Measurements from ENCODE around the gene ABHD14A.

The ABHD14A gene

GRCh38 chr3:52013802-52014598 lies 39.1 kb downstream of the ABHD14A start:
- in situ Hi-C loops (cut with HindIII; ENCODE audit: low sequenced_read_pairs), result loop anchor here (5.0 kb wide), 1 partner anchor 93 kb away; no protein-coding TSS in a partner anchor

GRCh38 chr3:52014613-52015012 lies 39.7 kb downstream of the ABHD14A start:
- in situ Hi-C loops (cut with HindIII; ENCODE audit: low sequenced_read_pairs), result loop anchor here (5.0 kb wide), 1 partner anchor 93 kb away; no protein-coding TSS in a partner anchor

GRCh38 chr3:52015438-52016228 lies 40.8 kb downstream of the ABHD14A start:
- in situ Hi-C loops (cut with HindIII; ENCODE audit: low sequenced_read_pairs), result no loop called here

DNA sequence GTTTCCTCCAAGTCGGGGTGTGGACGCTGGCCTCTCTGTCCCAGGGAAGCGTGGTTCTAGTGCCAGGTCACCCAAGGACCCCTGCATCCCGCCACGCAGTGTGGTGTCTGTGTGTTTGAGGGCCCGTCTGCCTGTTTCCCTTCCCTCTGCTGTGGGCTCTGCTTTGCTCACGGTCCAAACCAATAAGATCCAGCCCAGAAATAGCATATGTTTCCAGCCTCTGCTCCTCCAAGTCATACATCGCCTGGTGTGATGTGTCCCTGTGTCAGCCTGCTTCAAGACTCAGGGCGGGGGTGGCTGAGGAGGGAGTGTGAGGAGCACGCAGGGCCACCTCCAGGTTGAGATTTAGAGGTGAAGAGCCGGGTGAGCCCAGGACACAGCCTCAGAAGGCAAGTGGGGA lies 42.7 kb downstream of the ABHD14A start:
- in situ Hi-C loops (cut with HindIII; ENCODE audit: low sequenced_read_pairs), result no loop called here

GRCh38 chr3:52018319-52019000 lies 43.6 kb downstream of the ABHD14A start:
- in situ Hi-C loops (cut with HindIII; ENCODE audit: low sequenced_read_pairs), result no loop called here

GRCh38 chr3:52019352-52020080 lies 44.7 kb downstream of the ABHD14A start:
- in situ Hi-C loops (cut with HindIII; ENCODE audit: low sequenced_read_pairs), result no loop called here

GRCh38 chr3:52020796-52021195 lies 45.9 kb downstream of the ABHD14A start:
- in situ Hi-C loops (cut with HindIII; ENCODE audit: low sequenced_read_pairs), result no loop called here

GRCh38 chr3:52021489-52022268 lies 46.8 kb downstream of the ABHD14A start:
- in situ Hi-C loops (cut with HindIII; ENCODE audit: low sequenced_read_pairs), result no loop called here

DNA sequence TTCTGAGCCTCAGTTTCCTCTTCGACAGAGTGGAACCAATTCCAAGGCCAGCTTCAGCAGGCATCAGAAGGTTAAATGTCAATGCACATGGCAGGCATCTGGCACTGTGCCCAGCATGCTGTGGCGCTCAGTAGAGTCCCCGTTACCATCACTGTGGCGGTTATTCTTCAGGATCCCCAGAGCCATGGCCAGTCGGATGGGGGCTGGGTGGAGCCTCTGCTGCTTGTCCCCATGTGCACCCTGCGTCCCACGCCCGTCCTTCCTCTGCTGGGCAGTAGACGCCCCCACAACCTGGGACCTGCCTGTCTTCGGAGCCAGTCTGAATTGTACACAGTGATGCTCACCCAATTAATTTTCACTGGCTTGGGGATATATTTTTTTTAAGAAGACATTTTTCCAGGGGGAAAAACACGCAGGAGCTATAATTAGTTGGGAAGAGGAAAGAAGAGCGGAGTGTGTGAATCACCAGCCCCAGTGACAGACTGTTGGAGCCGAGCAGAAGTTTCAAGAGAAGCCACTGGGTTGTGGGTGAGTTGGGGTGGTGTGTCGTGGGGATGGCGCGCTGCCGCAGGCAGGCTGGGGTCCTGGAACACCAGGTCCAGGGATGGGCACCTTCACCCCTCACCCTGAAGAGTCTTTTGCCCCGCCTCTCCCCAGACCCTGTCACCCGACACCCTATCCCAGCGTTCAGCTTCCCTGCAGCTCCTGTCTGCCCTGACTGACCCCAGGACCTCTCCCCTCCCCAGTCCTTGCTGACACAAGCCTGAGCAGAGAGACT lies 47.6 kb downstream of the ABHD14A start:
- in situ Hi-C loops (cut with HindIII; ENCODE audit: low sequenced_read_pairs), result no loop called here

- in situ Hi-C loops (cut with HindIII; ENCODE audit: low sequenced_read_pairs), result no loop called here
Measured at GRCh38 chr3:52023101-52023770, 48.4 kb downstream of the ABHD14A start.

GRCh38 chr3:52023860-52024764 lies 49.2 kb downstream of the ABHD14A start:
- in situ Hi-C loops (cut with HindIII; ENCODE audit: low sequenced_read_pairs), result no loop called here

DNA sequence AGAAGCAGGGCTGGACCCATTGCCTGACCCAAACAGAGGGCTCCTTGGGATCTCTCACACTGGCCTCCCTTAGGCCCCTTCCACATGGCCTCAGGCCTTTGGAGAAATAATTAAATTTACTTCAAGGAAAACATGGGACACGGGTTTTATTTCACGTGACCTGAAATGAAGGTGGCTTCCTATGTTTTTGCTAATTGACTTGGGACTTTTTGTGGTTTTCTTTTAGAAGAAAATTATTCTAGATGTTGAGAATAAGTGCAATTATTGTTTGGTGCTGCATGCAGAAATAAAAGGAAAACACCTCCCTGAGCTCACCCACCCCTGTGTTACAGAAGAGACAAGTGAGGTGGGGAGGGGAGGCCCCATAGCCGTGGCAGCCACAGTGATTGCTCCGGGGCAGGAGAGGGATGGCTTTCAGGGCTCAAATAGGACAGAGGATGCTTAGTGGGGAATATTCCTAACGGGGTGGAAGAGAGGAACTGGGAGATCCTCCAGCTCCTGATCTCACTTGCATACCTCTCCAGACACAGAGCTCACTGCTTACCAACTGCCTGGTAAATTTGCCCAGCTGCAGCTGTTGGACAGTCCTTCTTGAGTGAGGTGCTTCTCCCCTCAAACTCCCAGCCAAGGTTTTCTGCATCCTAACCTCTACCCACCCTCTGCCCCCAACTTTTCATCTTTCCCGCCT lies 50.0 kb downstream of the ABHD14A start:
- in situ Hi-C loops (cut with HindIII; ENCODE audit: low sequenced_read_pairs), result no loop called here

DNA sequence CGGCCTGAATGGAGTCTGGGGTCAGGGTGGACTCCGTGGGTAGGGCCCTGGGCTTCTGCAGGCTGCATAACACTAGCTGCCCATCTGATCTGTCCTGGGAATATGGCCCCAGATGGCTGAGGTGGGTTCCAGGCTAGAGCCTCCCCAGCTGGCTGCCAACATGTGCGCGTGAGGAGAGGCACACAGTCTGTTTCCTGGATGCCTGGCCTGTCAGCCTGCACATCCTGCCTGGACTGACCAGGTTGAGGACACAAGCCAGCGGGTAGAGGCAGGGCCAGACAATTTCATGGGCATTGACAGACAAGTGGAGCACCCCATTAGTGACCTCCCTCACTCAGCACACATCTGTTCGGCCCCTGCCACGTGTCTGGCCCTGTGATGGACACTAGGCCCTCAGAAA lies 50.6 kb downstream of the ABHD14A start:
- in situ Hi-C loops (cut with HindIII; ENCODE audit: low sequenced_read_pairs), result no loop called here

GRCh38 chr3:52026041-52026440 lies 51.2 kb downstream of the ABHD14A start:
- in situ Hi-C loops (cut with HindIII; ENCODE audit: low sequenced_read_pairs), result no loop called here

DNA sequence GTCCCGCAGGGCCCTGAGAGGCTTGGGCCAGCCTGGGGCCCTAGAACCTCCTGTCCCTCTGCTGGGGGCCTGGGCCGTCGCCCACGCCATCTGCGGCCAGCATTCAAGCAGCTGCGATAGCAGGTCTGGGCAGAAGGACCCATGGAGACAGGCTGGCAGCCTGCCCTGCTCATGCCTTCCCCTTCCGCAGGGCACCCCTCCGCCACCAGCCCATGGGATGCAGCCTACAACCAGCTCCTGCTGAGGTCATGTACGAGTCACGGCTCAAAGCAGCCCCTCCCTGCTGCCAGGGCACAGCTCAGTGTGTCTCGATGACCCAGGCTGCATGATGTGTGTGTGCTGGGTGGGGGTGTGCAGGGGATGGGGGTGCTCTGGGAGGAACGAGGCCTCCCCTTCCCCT lies 53.7 kb downstream of the ABHD14A start:
- in situ Hi-C loops (cut with HindIII; ENCODE audit: low sequenced_read_pairs), result no loop called here

- in situ Hi-C loops (cut with HindIII; ENCODE audit: low sequenced_read_pairs), result no loop called here
Measured at GRCh38 chr3:52029053-52029452, 54.2 kb downstream of the ABHD14A start.

DNA sequence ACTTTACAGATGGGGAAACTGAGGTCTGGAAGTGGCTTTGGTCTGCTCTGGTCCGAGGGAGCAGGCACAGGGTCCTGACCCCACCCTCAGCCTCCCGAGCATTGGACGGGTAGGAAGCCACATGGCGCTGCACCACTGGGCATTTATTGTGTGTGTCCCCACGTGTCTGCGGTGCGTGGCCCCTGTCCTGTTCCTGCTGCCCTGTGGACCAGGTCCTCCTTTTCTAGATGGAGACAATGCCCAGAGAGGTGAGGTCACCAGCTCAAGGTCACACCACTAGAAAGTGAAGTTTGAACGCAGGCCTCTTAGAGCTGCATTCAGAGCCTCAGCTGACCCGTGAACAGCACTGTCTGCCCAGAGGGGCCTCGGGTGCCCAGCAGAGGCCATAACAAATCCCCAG lies 54.7 kb downstream of the ABHD14A start:
- in situ Hi-C loops (cut with HindIII; ENCODE audit: low sequenced_read_pairs), result no loop called here
